ENCODE results near the gene GTF3C4.

Gene GTF3C4

DNA sequence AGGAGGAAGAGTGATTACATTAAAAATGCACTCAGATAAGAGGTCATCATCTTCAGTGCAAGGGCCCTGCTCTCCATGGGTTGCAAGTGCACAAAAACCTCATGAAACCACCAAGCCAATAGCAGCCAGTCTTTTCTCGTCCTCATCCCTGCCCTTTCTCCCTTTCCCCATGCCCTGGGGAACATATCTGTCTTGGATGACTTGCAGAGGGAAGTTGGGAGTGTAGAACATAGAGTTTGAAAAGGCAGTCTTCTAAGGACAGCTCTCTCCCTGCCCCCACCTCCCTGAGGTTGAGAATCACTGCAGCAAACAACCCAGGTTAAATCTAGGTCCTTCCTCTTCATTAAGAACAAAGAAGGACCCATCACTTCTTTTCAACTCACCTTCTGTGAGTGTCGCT is 22.5 kb upstream of the GTF3C4 start:
- no peak for DNase-seq

- DNase-seq: no peak
Measured at GRCh38 chr9:132648283-132648682, 22.0 kb upstream of the GTF3C4 start.

DNA sequence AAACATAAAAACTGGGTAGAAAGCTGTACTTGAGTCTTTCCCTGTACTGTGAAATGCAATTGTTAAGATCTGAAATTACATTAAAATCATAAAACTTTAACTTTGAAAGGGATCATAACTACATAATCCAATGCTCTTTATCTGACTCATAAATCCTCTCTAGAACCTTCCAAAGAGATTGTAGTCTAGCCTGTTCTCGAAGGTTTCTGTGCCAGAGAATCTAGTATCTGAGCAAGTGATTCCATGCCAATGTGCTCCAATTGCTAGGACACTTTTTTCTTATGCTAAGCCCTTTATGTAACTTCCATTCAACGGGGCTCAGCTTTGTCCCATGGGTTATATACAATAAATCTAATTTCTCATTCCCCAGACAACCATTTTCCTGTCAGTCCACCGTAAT is 21.6 kb upstream of the GTF3C4 start:
- DNase-seq: no peak

DNA sequence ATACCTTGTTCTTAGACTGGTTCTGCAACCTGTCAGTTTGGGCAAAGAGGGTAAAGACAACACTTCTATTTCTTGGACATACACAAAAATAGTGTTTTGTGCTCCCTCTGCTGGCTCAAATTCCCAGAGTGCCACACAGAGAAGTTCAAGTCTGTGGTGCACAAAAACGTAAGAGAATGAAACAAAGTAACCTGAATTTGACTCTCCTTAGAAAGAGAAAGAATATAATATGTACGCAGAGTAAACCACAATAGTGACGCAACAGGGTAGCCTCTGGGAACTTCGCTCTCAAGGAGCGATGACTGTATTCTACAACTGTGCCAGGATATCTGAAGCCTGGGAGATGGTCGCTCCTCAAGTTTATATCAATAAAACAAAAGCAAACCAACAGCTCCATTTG is 19.0 kb upstream of the GTF3C4 start:
- no peak for DNase-seq

- no peak for DNase-seq
Measured at GRCh38 chr9:132656299-132656698, 14.0 kb upstream of the GTF3C4 start.

GRCh38 chr9:132662152-132662945 is 7.9 kb upstream of the GTF3C4 start:
- DNase-seq: no peak

- DNase-seq: peak; percentile 24
Measured at GRCh38 chr9:132663117-132663516, 7.1 kb upstream of the GTF3C4 start.

GRCh38 chr9:132663851-132664250 is 6.4 kb upstream of the GTF3C4 start:
- DNase-seq: no peak

GRCh38 chr9:132669319-132669697 is 956 bp upstream of the GTF3C4 start:
- DNase-seq: no peak

DNA sequence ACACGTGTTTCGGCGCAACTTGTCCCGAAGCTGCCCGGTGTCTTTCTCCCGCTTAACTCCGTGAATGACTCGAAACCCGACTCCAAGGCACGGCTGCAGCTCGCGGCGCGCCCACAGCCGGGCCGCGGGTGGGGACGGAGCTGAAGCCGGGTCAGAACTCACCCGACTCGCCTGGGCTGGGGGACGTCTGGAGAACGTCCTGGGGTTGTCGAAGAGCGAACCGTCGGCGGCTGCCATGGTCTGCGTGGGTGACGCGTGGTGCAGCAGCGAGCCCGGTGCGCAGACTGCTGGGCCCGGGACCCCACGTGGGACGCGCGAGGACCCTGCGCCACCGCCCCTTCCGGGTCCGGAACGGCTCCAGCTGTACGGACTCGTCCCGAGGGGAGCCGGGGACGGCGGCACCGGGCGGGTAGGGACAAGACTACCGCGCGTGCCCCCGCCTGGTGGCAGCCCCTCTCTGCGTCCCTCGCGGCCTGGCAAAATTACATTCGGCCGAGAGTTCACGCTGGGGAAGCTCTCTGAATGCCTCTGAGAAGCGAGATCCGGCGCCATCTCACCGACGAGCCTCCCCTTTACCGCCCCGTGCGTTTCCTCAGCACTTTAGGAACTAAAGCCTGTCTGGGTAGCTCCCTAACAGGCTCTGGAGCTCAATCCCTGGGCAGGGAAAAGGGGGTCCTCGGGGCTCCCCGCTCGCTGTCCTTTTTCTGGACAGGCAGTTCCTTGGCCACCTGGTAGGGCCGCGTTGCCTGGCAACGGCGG is 387 bp upstream of the GTF3C4 start, which contains the start of gene DDX31:
TSS of gene DDX31 (minus strand) at position 286 of the 759 bp plus-strand sequence. CDS start at position 237, 49 bp downstream.
- DNase-seq: peak; percentile 89

GRCh38 chr9:132671620-132672412 is 1.6 kb downstream of the GTF3C4 start:
- no peak for DNase-seq

- no peak for DNase-seq
Measured at GRCh38 chr9:132672413-132672690, 2.1 kb downstream of the GTF3C4 start.

DNA sequence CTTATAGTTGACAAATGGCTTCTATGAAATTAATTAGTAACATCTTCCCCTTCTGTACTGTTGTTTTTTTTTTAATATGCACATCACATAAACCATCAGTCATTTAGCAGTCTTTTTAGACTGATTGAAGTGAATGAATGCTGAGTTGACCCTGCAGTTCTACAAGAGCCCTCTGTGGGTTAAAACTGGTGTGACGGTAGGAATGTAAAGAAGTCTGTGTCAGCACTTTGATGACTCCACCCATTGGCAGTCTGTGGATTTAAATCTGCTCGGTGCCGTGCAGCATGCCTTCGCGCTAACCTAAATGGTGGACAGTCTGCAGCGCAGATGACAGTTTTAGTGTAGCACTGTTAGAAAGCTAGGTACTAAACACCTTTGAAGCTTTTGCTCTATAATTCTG is 3.1 kb downstream of the GTF3C4 start:
- no peak for DNase-seq

GRCh38 chr9:132674485-132674884 is 4.2 kb downstream of the GTF3C4 start:
- DNase-seq: no peak

- DNase-seq: no peak
Measured at GRCh38 chr9:132677976-132678375, 7.7 kb downstream of the GTF3C4 start.

DNA sequence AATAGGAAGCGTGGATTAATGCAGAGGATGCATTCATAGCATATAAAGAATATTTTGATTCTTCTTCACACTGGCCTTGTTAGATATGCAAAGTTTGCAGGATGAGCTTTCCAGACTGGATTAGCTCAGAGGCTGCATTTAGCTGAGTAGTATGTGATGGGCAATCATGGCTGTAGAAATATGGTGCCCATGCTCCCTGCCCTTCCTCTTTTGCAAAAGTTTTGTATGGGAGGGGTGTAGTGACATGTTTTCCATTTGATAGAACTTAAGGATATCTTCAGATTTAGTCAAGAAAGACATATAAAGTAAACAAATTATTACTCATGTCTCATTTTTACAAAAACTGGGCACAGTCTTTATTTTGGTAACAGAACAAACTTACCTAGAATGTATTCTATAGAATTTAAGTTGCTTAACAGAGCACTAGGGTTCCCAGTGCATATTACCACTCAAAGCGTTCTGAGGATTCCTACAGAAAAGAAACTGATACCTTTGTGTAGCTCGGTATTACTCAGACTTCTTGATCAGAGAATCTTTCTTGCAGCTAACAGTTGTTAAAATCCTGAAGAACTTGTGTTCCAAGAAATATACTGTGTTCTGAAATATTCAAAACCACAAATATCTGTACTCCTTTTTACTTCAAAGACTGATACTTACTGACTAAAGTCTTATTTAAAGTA is 9.8 kb downstream of the GTF3C4 start:
- DNase-seq: no peak

GRCh38 chr9:132681561-132681960 is 11.3 kb downstream of the GTF3C4 start:
- DNase-seq: no peak

GRCh38 chr9:132683873-132684272 is 13.6 kb downstream of the GTF3C4 start:
- no peak for DNase-seq

- DNase-seq: no peak
Measured at GRCh38 chr9:132690696-132691095, 20.4 kb downstream of the GTF3C4 start.

DNA sequence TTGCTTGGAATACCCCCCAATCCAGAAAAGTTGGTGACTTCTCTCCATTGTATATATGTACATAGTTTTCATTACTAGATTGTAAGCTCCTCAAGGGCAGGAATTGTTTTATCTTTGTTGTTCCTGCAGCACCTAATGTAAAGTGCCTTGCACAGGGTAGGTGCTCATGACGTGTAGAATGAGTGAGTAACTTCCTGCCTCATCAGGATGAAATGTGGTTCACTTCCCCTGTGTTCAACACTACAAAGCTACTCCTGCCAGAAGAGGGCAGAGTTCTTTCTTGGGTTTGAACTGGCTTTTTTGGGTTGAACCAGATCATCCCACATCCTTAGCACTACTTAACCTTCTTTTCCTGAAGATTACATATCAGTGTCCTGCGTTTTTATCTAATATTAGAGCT is 23.9 kb downstream of the GTF3C4 start:
- DNase-seq: no peak

GRCh38 chr9:132697230-132697629 is 27.0 kb downstream of the GTF3C4 start:
- DNase-seq: no peak

- no peak for DNase-seq
Measured at GRCh38 chr9:132698989-132699388, 28.7 kb downstream of the GTF3C4 start.

- DNase-seq: no peak
Measured at GRCh38 chr9:132699956-132700355, 29.7 kb downstream of the GTF3C4 start.

All from right hindlimb (tissue), 1 donor.